T-cell (primary cell): ENCODE results near the gene MED12L. TPM values are rescaled to one million over a fixed set of nuclear protein-coding genes. Genes with fewer than 3 reads are reported as not detected.

ENCODE experiments used
- ATAC-seq, 4 experiments: fragments of 200-7000 bp in 3 of 4; fragments of 150-1000 bp in 1 of 4; cut with Tn5 transposase; replicated peaks in 1 of 4; 1 replicate in 3 of 4; 2 replicates in 1 of 4; pipeline ENCODE4 v1.10.0; 2021; ENCODE audit warnings: moderate library complexity in 3 of 4, mild to moderate bottlenecking in 2 of 4, moderate number of reproducible peaks in 1 of 4
- CTCF ChIA-PET, 2 donors: fragments of 300-600 bp; sonication (Branson Sonifier 250); formaldehyde crosslinking; loops; one replicate each; lab custom pipeline; 2022; ENCODE audit warnings: antibody characterized with exemption in 2 of 2; lab: Charles Lee
- POLR2A ChIA-PET, 2 donors: fragments of 300-600 bp; sonication (Branson Sonifier 250); formaldehyde crosslinking; loops; one replicate each; lab custom pipeline; 2022; ENCODE audit warnings: antibody characterized with exemption in 2 of 2; lab: Charles Lee
- DNase-seq, 35 experiments: peaks; one replicate each; pipeline versions ENCODE4 v3.0.0 to v3.0.0-alpha.2; 2013 to 2023
- H3K27ac ChIP-seq: one replicate; pipeline ENCODE4 v1.5.1; 2013; ENCODE audit warnings: low read length
- H3K27me3 ChIP-seq, 2 experiments: replicated peaks in 1 of 2; 1 replicate in 1 of 2; 2 replicates in 1 of 2; pipeline versions ENCODE4 v1.6.1 to v1.7.0; 2013; ENCODE audit warnings: low read length in 1 of 2, mixed read lengths in 1 of 2; ENCODE audit not compliant: control insufficient read depth in 2 of 2, insufficient read depth in 2 of 2; ENCODE audit errors: extremely low read depth in 1 of 2
- H3K36me3 ChIP-seq, 2 donors: 1 replicate in 1 of 2; 2 replicates in 1 of 2; pipeline versions ENCODE4 v1.6.1 to v1.7.0; 2013; ENCODE audit warnings: low read length in 1 of 2; ENCODE audit not compliant: control insufficient read depth in 2 of 2, insufficient read depth in 1 of 2; ENCODE audit errors: extremely low read depth in 1 of 2
- H3K4me1 ChIP-seq, 2 experiments: 1 replicate in 1 of 2; 2 replicates in 1 of 2; pipeline versions ENCODE4 v1.6.1 to v1.7.0; 2013; ENCODE audit warnings: low read length in 2 of 2, mixed read lengths in 1 of 2; ENCODE audit not compliant: insufficient read depth in 2 of 2, control insufficient read depth in 1 of 2; ENCODE audit errors: extremely low read depth in 1 of 2
- H3K4me3 ChIP-seq, 2 donors: 1 replicate in 1 of 2; 2 replicates in 1 of 2; pipeline versions ENCODE4 v1.5.1 to v1.7.0; 2013; ENCODE audit warnings: mild to moderate bottlenecking in 2 of 2, low read length in 1 of 2, moderate library complexity in 1 of 2; ENCODE audit not compliant: control insufficient read depth in 1 of 2; ENCODE audit errors: extremely low read depth in 1 of 2
- H3K9me3 ChIP-seq: 2 replicates; pipeline ENCODE4 v1.7.0; 2013
- H3K27ac Mint-ChIP-seq, 2 donors: one replicate each; pipeline ENCODE4 v1.8.0; 2020 to 2021; ENCODE audit warnings: mild to moderate bottlenecking in 2 of 2, mixed read lengths in 2 of 2
- H3K27me3 Mint-ChIP-seq, 2 donors: one replicate each; pipeline ENCODE4 v1.8.0; 2021 to 2022; ENCODE audit warnings: mixed read lengths in 2 of 2
- H3K36me3 Mint-ChIP-seq: one replicate; pipeline ENCODE4 v1.8.0; 2021; ENCODE audit warnings: mixed read lengths
- H3K4me1 Mint-ChIP-seq, 3 donors: one replicate each; pipeline ENCODE4 v1.8.0; 2020 to 2022; ENCODE audit warnings: mixed read lengths in 3 of 3, mild to moderate bottlenecking in 1 of 3
- H3K4me3 Mint-ChIP-seq, 3 donors: one replicate each; pipeline ENCODE4 v1.8.0; 2020 to 2022; ENCODE audit warnings: mild to moderate bottlenecking in 3 of 3, mixed read lengths in 3 of 3, moderate library complexity in 3 of 3
- H3K9me3 Mint-ChIP-seq, 3 donors: one replicate each; pipeline ENCODE4 v1.8.0; 2020 to 2022; ENCODE audit warnings: mixed read lengths in 3 of 3
- WGBS: methylation state at CpG from one replicate; pipeline ENCODE4 v1.1.5; 2013; ENCODE audit warnings: missing lambda C conversion rate; ENCODE audit not compliant: insufficient coverage; 5-methylcytosine and 5-hydroxymethylcytosine counted together
- total RNA-seq, 35 experiments: library from RNA in 6 of 35; stranded (reverse) in 6 of 35; fragments of 120-200 nt in 1 of 35; gene quantifications; one replicate each; pipeline versions ENCODE4 v1.2.1 to v1.2.4 and lab custom pipeline; 2013 to 2026

The MED12L gene
- total RNA-seq, 5 donors from 2014 or later (not counting 1 experiment from before 2014, with no cell fraction given): 0.55 to 2.1 (median 0.66) TPM

- 80% methylated on average over 3 of the region's 8 CpGs for WGBS
- ATAC-seq: no peak
- Mint-ChIP-seq H3K4me1 (no peaks in the 10 kb centered on the region), H3K36me3 (no peaks in the 10 kb centered on the region), H3K9me3 (peaks cover 0 to 3% (median 2%) of the 10 kb centered on the region in 3 donors), H3K27me3 (peaks cover 10 to 12% of the 10 kb centered on the region in 2 donors), H3K27ac (no peak overlapping the region), H3K4me3 (no peak overlapping the region)
- POLR2A ChIA-PET: no interaction called here
- Histone ChIP-seq H3K27me3 (peaks cover 0 to 10% of the 10 kb centered on the region in 2 experiments), H3K4me3 (no peak overlapping the region), H3K27ac (no peak overlapping the region), H3K9me3 (no peaks in the 10 kb centered on the region), H3K4me1 (no peaks in the 10 kb centered on the region), H3K36me3 (no peaks in the 10 kb centered on the region)
- CTCF ChIA-PET: no interaction called here
- DNase-seq: no peak
Measured at GRCh38 chr3:151109286-151109800, 23.9 kb downstream of the MED12L start.

DNA sequence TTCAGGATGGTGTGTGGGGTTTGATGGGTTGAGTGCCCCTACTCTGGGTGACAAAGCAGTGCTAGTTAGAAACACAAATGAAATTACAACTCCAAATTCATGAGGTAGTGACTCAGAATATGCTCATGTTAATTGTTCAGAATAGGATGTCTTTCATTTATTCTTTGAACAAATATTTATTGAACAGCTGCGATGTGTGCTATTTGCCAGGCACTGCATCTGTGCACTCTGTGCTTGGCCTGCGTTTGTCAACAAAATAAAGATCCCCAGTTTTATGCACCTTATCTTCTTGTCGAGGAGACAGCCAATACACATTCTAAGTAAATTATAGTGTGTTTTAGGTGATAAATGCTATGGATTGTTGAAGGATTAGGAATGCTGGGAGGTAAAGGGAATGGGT is 27.3 kb downstream of the MED12L start:
- Histone ChIP-seq H3K9me3 (no peaks in the 10 kb centered on the region), H3K27me3 (peaks cover 0 to 9% of the 10 kb centered on the region in 2 experiments), H3K36me3 (no peaks in the 10 kb centered on the region), H3K27ac (no peak overlapping the region), H3K4me1 (no peaks in the 10 kb centered on the region), H3K4me3 (no peak overlapping the region)
- Mint-ChIP-seq H3K27ac (no peak overlapping the region), H3K4me3 (no peak overlapping the region), H3K27me3 (peaks cover 12 to 15% of the 10 kb centered on the region in 2 donors), H3K36me3 (no peaks in the 10 kb centered on the region), H3K9me3 (no peaks in the 10 kb centered on the region), H3K4me1 (no peaks in the 10 kb centered on the region)
- DNase-seq (no peak), ATAC-seq (no peak)
- CTCF ChIA-PET: no interaction called here
- WGBS: no CpG with 5 or more reads among the region's 3 CpGs
- POLR2A ChIA-PET: no interaction called here

DNA sequence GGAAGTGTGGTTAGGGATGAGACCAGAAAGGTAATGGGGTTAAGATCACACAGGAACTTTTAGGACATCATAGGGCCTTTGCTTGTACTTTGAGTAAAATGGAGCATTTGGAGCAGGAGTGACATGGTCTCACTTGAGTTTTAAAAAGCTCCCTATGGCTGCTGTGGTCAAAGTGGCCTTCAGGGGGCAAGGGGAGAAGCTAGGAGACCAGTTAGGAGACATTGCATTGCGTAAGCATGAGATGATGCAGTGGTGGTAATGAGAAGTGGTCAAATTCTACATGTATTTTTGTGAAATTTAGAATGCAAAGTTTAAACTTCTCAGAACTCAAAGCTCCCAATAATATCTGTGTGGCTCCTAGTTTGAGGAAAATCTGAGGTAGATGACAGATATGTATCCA is 27.9 kb downstream of the MED12L start:
- H3K36me3 ChIP-seq: no peaks in the 10 kb centered on the region
- ChIA-PET POLR2A (no interaction called here), CTCF (interaction anchor here in 1 of 2 donors (1.0 kb wide), 1 partner anchor 14 kb away, joined by 3 read pairs; no protein-coding TSS in a partner anchor)
- no peak for ATAC-seq
- no peaks in the 10 kb centered on the region for H3K4me1 ChIP-seq
- Mint-ChIP-seq H3K4me1 (no peaks in the 10 kb centered on the region), H3K36me3 (no peaks in the 10 kb centered on the region), H3K9me3 (no peaks in the 10 kb centered on the region), H3K27ac (no peak overlapping the region), H3K27me3 (peaks cover 8 to 12% of the 10 kb centered on the region in 2 donors), H3K4me3 (no peak overlapping the region)
- H3K4me3 ChIP-seq: no peak overlapping the region
- H3K27ac ChIP-seq: no peak overlapping the region
- WGBS: no CpG with 5 or more reads among the region's 1 CpG
- DNase-seq: no peak
- no peaks in the 10 kb centered on the region for H3K9me3 ChIP-seq
- peaks cover 0 to 9% of the 10 kb centered on the region in 2 experiments for H3K27me3 ChIP-seq

GRCh38 chr3:151117047-151117446 is 31.6 kb downstream of the MED12L start:
- H3K27me3 Mint-ChIP-seq: peaks cover 2 to 6% of the 10 kb centered on the region in 2 donors
- Histone ChIP-seq H3K36me3 (no peaks in the 10 kb centered on the region), H3K4me3 (no peak overlapping the region), H3K9me3 (no peaks in the 10 kb centered on the region), H3K27ac (no peak overlapping the region), H3K4me1 (no peaks in the 10 kb centered on the region), H3K27me3 (peaks cover 0 to 8% of the 10 kb centered on the region in 2 experiments)
- H3K27ac Mint-ChIP-seq: no peak overlapping the region
- CTCF ChIA-PET: no interaction called here
- H3K4me1 Mint-ChIP-seq: no peaks in the 10 kb centered on the region
- 91% methylated on average over 3 of the region's 4 CpGs for WGBS
- H3K36me3 Mint-ChIP-seq: no peaks in the 10 kb centered on the region
- DNase-seq (no peak), ATAC-seq (no peak)
- POLR2A ChIA-PET: no interaction called here
- no peaks in the 10 kb centered on the region for H3K9me3 Mint-ChIP-seq
- H3K4me3 Mint-ChIP-seq: no peak overlapping the region

- Mint-ChIP-seq H3K4me1 (no peaks in the 10 kb centered on the region), H3K9me3 (no peaks in the 10 kb centered on the region), H3K4me3 (no peak overlapping the region), H3K27ac (no peak overlapping the region), H3K36me3 (no peaks in the 10 kb centered on the region), H3K27me3 (peaks cover 2 to 6% of the 10 kb centered on the region in 2 donors)
- H3K9me3 ChIP-seq: no peaks in the 10 kb centered on the region
- H3K36me3 ChIP-seq: no peaks in the 10 kb centered on the region
- ATAC-seq (no peak), DNase-seq (no peak)
- no peak overlapping the region for H3K27ac ChIP-seq
- no peak overlapping the region for H3K4me3 ChIP-seq
- POLR2A ChIA-PET: no interaction called here
- H3K4me1 ChIP-seq: no peaks in the 10 kb centered on the region
- CTCF ChIA-PET: no interaction called here
- peaks cover 0 to 6% of the 10 kb centered on the region in 2 experiments for H3K27me3 ChIP-seq
- no CpG with 5 or more reads among the region's 2 CpGs for WGBS
Measured at GRCh38 chr3:151119188-151119587, 33.7 kb downstream of the MED12L start.

DNA sequence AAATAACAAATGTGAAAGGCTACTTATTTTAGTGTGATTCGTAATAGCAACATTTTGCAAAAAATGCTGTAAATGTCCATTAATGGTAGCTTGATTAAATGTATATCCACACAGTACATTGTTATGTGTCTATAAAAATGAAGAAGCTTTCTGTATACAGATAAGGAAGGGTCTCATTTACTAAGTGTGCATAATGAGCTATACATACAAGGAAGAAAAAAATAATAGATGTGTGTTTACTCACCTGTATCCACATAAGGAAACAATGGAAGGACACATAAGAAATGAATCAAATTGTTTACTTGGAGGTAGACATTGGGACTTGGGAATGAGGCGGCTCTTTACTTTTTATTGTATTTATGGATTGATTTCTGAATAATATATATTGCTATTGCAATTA is 34.9 kb downstream of the MED12L start:
- Histone ChIP-seq H3K9me3 (no peaks in the 10 kb centered on the region), H3K4me3 (no peak overlapping the region), H3K4me1 (no peaks in the 10 kb centered on the region), H3K36me3 (no peaks in the 10 kb centered on the region), H3K27ac (no peak overlapping the region), H3K27me3 (peaks cover 0 to 6% of the 10 kb centered on the region in 2 experiments)
- Mint-ChIP-seq H3K4me3 (no peak overlapping the region), H3K27me3 (peaks cover 2 to 3% of the 10 kb centered on the region in 2 donors), H3K27ac (no peak overlapping the region), H3K4me1 (no peaks in the 10 kb centered on the region), H3K36me3 (no peaks in the 10 kb centered on the region), H3K9me3 (no peaks in the 10 kb centered on the region)
- ChIA-PET CTCF (interaction anchor here in 1 of 2 donors (0.6 to 1.0 kb wide), 3 partner anchors 12 to 31 kb away, joined by 3 to 4 read pairs (median 3); no protein-coding TSS in a partner anchor), POLR2A (no interaction called here)
- ATAC-seq (no peak), DNase-seq (no peak)
- WGBS: no CpG with 5 or more reads among the region's 2 CpGs
